Suppressor macrophage treated with lipopolysaccharide for 4 hours (primary cell): ENCODE measurements around the gene CACNG8.
A peak's percentile ranks its signal among the peaks of the same experiment; 100 is the strongest.
"Not testable (repeated sequence)": the region's sequence is repeated elsewhere in the genome, so short reads cannot be mapped to it uniquely, and the experiment has no call there.

Experiments used
- DNase-seq: peaks from one replicate; pipeline ENCODE4 v3.0.0-alpha.2; 2020

CACNG8 gene

DNA sequence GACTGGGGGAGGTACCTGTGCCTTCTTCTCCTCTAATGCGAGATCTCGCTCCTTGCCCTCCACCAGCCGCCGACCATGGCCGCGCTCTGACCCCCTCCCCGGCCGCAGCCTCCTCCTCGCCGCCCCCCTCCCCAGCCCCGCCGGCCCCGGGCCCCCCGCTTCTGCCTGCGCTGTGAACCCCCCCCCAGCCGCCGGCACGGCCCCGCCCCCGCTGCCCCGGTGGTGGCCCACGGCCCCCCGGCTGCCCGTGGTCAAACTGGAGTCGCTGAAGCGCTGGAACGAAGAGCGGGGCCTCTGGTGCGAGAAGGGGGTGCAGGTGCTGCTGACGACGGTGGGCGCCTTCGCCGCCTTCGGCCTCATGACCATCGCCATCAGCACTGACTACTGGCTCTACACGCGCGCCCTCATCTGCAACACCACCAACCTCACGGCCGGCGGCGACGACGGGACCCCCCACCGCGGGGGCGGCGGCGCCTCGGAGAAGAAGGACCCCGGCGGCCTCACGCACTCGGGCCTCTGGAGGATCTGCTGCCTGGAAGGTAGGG, at the start of gene CACNG8:
Gene CACNG8, plus strand, starts transcription at position 51 of the 545 bp plus-strand sequence.
- DNase-seq: no peak

DNA sequence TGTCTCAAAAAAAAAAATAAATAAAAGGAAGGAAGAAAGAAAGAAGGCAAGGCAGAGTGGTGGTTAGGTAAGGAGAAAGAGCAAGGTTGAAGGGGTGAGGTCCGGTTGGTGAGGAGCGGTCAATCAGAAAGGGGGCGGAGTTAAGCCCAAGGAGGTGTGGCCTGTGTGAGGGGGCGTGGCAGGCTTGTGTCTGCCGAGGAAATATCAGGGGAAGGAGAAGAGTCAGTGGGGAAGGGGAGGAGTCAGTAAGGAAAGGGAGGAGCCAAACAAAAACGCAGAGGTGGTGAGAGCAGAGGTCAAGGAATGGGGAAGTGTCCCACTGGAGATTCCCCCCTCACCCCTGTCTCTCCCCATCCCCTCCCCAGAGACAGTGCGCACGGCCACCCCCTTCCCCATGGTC, 47.7 kb upstream of the CACNG8 start:
- DNase-seq: no peak

- no peak for DNase-seq
These were observed 46.7 kb upstream of the CACNG8 start for GRCh38 chr19:53916004-53916403.

DNA sequence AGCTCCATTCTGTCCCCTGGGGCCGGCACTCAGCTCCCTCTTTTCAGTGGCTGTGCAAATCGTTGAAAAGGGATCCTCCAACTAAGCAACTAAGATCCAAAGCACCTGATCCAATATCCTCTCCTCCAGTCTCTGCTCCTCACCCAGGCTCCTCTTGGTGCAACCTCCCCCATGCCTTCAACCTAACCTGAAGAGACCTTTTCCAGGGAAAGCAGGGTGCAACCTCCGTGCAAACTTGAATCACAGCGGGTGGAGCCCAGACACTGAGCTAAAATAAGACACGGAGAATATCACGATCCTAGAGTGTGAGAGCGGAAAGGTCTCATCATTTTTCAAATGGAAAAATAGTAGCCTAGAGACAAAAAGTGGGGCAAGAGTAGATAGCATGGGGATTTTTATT, 45.4 kb upstream of the CACNG8 start:
- no peak for DNase-seq

DNA sequence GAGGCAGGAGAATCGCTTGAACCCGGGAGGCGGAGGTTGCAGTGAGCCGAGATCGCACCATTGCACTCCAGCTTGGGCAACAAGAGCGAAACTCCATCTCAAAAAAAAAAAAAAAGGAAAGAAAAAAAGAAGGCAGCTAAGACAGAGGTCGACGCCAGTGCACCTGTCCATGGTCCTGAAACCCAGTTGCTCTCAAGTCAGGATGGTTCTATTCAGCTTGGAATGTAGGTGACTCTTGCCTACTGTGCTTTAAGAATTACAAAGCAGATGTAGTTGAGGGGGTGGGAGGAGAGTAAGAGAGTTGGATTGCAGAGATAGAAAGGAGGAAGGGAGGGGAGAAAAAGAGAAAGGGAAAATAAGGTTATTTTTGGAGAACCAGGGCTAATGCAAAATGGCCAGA, 35.0 kb upstream of the CACNG8 start:
- peak; percentile 57 for DNase-seq

GRCh38 chr19:53936029-53936428, 26.7 kb upstream of the CACNG8 start:
- DNase-seq: no peak

DNA sequence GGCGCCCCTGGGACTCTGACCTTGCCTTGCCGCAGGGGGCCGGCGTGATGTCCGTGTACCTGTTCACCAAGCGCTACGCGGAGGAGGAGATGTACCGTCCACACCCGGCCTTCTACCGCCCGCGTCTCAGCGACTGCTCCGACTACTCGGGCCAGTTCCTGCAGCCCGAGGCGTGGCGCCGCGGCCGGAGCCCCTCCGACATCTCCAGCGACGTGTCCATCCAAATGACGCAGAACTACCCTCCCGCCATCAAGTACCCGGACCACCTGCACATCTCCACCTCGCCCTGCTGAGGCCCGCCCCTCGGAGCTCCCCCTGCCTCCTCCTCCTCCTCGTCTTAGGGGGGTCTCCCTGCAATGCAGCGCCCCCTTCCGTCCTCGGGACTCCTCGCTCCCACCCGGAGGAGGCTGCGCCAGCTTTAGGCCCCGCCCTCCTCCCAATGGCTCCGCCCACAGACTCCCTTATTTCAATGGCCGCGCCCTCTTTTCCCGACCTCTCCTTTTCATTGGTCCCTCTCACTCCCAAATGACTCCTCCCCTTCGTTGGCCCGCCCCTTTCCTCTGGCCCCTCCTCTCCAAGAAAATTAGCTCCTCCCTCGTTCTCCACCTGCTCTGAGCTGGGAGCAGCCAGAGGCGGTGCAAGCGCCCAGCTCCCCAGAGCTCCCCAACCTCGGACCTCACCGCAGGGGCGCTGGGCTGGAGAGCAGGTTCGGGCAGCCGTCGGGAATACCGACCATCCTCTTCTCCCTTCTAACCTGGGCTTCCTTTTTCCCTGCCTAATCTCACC, 20.5 kb upstream of the CACNG8 start:
- DNase-seq: no peak

- no peak for DNase-seq
These were observed 18.3 kb upstream of the CACNG8 start for GRCh38 chr19:53944416-53944815.

DNA sequence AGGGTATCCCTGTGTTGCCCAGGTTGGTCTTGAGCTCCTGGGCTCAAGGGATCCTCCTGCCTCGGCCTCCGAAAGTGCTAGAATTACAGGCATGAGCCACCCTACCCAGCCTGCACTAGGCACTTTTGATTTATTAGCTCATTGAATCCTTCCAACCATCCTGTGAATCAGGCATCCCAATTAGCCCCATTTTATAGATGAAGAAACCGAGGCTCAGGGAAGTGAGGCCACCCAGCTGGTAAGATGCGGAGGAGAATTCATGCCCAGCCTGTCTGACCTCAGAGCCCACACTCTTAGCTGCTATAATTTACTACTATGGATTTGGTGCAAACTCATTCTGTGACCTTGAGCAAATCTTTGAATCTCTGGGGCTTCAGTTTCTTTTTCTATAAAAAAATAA, 17.8 kb upstream of the CACNG8 start:
- no peak for DNase-seq

- peak; percentile 13 for DNase-seq
These were observed 17.3 kb upstream of the CACNG8 start for GRCh38 chr19:53945441-53945840.

DNA sequence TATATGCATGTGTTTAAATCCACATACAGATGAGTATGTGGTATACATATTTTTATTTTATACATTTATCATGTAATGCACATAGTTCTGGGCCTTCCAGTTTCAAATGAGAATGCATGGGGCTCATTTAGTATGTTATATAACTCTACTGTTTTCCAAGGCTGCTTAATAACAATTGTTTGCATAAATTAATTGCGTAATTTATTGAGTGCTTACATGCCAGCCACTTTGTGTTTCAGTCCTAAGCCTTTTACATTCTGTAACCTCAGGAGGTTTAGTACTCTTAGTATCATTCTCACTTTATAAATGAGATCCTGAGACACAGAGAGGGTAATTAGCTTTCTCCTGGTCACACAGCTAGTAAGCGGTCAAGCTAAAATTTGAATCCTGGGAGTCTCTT, 16.7 kb upstream of the CACNG8 start:
- DNase-seq: no peak

- peak; percentile 23 for DNase-seq
These were observed 15.1 kb upstream of the CACNG8 start for GRCh38 chr19:53947624-53948023.

GRCh38 chr19:53948611-53949010, 14.1 kb upstream of the CACNG8 start:
- not testable (repeated sequence) for DNase-seq

DNA sequence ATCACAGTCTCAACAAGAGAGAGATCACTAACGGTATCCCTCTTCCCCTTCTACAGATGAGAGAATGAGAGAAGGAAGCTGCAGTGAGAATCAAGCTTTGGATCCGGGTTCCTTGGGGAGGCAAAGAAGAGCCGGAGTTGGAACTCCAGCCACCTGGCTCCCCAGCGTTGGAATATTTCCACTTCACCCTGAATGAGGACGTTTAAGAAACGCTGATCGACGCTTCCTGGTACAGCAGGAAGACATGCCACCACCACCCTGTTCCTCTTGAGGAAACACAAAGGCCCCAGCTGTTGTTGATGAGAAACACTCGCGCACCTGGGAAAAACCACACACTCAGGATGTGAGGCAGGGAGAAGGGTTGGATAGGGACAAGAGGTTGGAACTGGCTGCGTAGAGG, 11.3 kb upstream of the CACNG8 start:
- no peak for DNase-seq

DNA sequence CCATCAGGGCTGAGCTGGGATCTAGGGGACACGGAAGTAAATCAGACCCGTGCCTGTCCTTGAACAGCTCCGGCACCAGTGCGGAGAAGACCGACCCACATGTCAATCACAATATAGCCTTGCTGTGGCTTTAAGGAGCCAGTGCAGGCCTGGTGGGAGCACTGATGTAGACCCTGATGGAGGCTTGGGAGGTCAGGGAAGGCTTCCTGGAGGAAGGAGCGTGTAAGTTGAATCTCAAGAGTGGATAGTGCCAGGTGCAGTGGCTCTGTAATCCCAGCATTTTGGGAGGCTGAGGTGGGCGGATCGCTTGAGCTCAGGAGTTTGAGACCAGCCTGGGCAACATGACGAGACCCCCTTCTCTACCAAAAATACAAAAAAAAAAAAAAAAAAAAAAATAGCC, 10.8 kb upstream of the CACNG8 start:
- DNase-seq: no peak

GRCh38 chr19:53953383-53953782, 9.4 kb upstream of the CACNG8 start:
- DNase-seq: no peak

GRCh38 chr19:53957448-53958167, 5.1 kb upstream of the CACNG8 start:
- DNase-seq: no peak

GRCh38 chr19:53958168-53958571, 4.6 kb upstream of the CACNG8 start:
- no peak for DNase-seq

GRCh38 chr19:53958823-53959757, 3.6 kb upstream of the CACNG8 start:
- DNase-seq: no peak

DNA sequence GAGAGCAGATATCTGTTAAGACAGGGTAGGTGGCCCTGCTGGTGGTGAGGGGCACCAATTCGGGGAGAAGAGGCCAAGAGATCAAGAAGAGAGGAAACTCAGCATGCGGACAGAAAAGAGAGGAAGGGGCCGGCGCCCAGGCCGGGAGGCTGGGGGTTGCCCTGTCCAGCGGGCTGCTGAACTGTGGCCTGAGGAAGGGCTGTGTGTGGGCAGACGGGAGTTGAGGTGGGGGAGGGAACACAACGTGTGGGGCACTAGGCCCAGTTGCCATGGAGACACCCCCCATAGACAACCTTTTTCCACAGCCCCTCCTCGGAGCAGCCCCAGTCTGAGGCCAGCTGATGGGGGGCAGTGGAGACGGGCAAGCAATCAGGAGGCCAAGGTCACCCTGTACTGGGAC, 2.5 kb upstream of the CACNG8 start:
- no peak for DNase-seq

GRCh38 chr19:53960886-53961285, 1.9 kb upstream of the CACNG8 start:
- no peak for DNase-seq

DNA sequence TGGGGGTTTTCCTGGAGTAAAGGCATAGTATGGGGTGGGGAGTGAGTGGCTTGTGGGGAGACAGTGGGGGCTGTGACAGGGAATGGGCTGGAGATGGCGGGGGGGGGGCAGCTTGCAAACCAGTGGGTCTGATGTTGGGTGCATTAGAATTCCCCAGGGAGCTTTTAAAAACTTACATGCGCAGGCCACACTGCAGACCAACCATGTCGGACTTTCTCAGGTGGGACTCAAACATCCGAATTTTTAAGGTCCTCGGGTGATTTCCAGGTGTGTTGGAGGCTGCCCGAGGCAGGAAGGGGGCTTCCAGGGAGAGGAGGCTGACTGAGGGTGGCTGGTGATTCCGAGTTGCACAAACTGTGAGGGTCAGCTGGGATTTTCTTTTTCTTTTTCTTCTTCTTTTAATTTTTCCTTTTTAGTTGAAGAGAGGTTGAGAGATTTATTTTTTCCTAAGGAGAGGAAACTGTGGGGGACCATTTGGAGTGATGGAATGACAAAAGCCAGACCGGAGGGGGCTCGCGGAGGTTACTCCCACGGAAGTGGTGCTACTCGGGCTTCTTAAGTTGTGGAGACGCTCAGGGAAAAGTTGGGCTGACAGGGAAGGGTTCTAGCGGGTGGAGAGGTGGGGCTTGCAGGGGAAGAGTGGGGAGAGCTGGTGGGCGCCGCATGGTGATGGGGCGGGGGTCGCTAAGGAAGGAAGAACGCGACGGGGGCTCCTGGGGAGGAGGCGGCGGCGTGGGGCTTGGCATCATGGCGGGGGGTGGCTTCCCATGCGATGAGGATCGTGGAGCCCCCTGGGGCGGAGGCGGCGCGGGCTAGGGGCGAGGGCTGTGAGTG, 997 bp upstream of the CACNG8 start:
- DNase-seq: no peak
